OCI-LY1 (cell line): ENCODE results near the gene NDRG2.
"Not testable (repeated sequence)": the region's sequence is repeated elsewhere in the genome, so short reads cannot be mapped to it uniquely, and the experiment has no call there.

ENCODE experiments used
- H2AFZ ChIP-seq: fragments of 200-600 bp; sonication (generic), shearing (Covaris generic); 2 replicates; pipeline ENCODE4 v1.6.0; 2014; ENCODE audit warnings: antibody characterized with exemption, mild to moderate bottlenecking, low read length
- H3F3A ChIP-seq: fragments of 200-600 bp; sonication (generic), shearing (Covaris generic); 2 replicates; pipeline ENCODE4 v1.6.0; 2014; ENCODE audit warnings: mild to moderate bottlenecking, antibody characterized with exemption, low read length, moderate library complexity; ENCODE audit not compliant: insufficient read depth
- H3K27ac ChIP-seq: fragments of 200-600 bp; sonication (generic); 2 replicates; pipeline ENCODE4 v1.5.1; 2014; ENCODE audit warnings: low read length, mixed run types, mild to moderate bottlenecking, low read depth; ENCODE audit not compliant: poor library complexity, severe bottlenecking
- H3K27me3 ChIP-seq: fragments of 200-600 bp; sonication (generic); 2 replicates; pipeline ENCODE4 v1.6.0; 2014; ENCODE audit warnings: antibody characterized with exemption, mild to moderate bottlenecking, low read length, moderate library complexity; ENCODE audit not compliant: insufficient read depth
- H3K36me3 ChIP-seq: fragments of 200-600 bp; sonication (generic); 2 replicates; pipeline ENCODE4 v1.6.1; 2014; ENCODE audit warnings: mild to moderate bottlenecking, antibody characterized with exemption, low read length, moderate library complexity, mixed read lengths; ENCODE audit not compliant: insufficient read depth
- H3K4me1 ChIP-seq: fragments of 200-600 bp; sonication (generic); 2 replicates; pipeline ENCODE4 v1.5.1; 2014; ENCODE audit warnings: mild to moderate bottlenecking, low read length, moderate library complexity; ENCODE audit not compliant: insufficient read depth, severe bottlenecking
- H3K4me2 ChIP-seq: fragments of 200-600 bp; sonication (generic), shearing (Covaris generic); 2 replicates; pipeline ENCODE4 v1.6.1; 2014; ENCODE audit warnings: low read length
- H3K4me3 ChIP-seq: fragments of 200-600 bp; sonication (generic); 2 replicates; pipeline ENCODE4 v1.5.1; 2014; ENCODE audit warnings: low read length, low read depth, mild to moderate bottlenecking, mixed read lengths; ENCODE audit not compliant: poor library complexity, severe bottlenecking
- H3K79me2 ChIP-seq: fragments of 200-600 bp; shearing (Covaris generic); 2 replicates; pipeline ENCODE4 v1.6.1; 2016; ENCODE audit warnings: mixed run types, low read length, mixed read lengths; ENCODE audit not compliant: insufficient read depth
- H3K9ac ChIP-seq: fragments of 200-600 bp; sonication (generic), shearing (Covaris generic); 2 replicates; pipeline ENCODE4 v1.6.1; 2014; ENCODE audit warnings: mild to moderate bottlenecking, low read length, mixed read lengths
- H3K9me2 ChIP-seq: fragments of 200-600 bp; sonication (generic), shearing (Covaris generic); 2 replicates; pipeline ENCODE4 v1.6.1; 2014; ENCODE audit warnings: low read depth, mild to moderate bottlenecking, low read length, mixed read lengths
- H3K9me3 ChIP-seq: fragments of 200-600 bp; shearing (Covaris generic); 2 replicates; pipeline ENCODE4 v1.6.1; 2014; ENCODE audit warnings: low read length, mixed read lengths
- H4K20me1 ChIP-seq: fragments of 200-600 bp; sonication (generic), shearing (Covaris generic); 2 replicates; pipeline ENCODE4 v1.6.0; 2016; ENCODE audit warnings: mild to moderate bottlenecking, low read length; ENCODE audit not compliant: insufficient read depth
- EZH2 ChIP-seq: fragments of 200-600 bp; sonication (generic), shearing (Covaris generic); IDR thresholded peaks from 2 replicates; pipeline ENCODE4 v1.8.0; 2017; ENCODE audit warnings: borderline replicate concordance, mixed run types, mild to moderate bottlenecking, antibody characterized with exemption, low read length, moderate library complexity, mixed read lengths
- TF ChIP-seq, protein P1 (sequence below): fragments of 200-600 bp; sonication (generic), shearing (Covaris generic); IDR thresholded peaks from 2 replicates; pipeline ENCODE4 v1.5.1; 2017; ENCODE audit warnings: mild to moderate bottlenecking, antibody characterized with exemption, low read length, moderate library complexity, mixed read lengths

The NDRG2 gene

DNA sequence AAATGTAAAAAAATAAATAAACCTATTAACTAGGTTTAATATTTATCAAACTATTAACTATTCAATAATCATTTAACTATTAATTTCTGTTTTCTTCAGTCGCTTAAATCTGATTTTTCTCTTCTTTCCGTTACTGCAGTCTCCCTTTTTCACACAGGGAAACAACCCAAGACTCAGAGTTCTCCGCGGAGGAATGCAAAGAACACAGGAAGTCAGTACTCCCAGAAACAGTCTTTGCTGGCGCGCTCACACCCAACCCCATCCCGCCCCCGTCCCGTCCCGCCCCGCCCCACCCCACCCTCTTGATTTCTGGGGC is 35.4 kb downstream of the NDRG2 start:
- Histone ChIP-seq H3K27ac (peak overlapping the region; percentile 61), H4K20me1 (no peaks in the 10 kb centered on the region), H3K9me3 (no peaks in the 10 kb centered on the region), H3K27me3 (no peaks in the 10 kb centered on the region), H3K9me2 (no peaks in the 10 kb centered on the region), H3K9ac (peak overlapping the region; percentile 53), H2AFZ (peak overlapping the region; percentile 92), H3K4me3 (peak overlapping the region; percentile 96), H3K4me2 (peak overlapping the region; percentile 96), H3K36me3 (peaks cover 31% of the 10 kb centered on the region), H3F3A (no peaks in the 10 kb centered on the region), H3K79me2 (peaks cover 8% of the 10 kb centered on the region), H3K4me1 (peaks cover 15% of the 10 kb centered on the region)
- TF ChIP-seq, protein P1, sequence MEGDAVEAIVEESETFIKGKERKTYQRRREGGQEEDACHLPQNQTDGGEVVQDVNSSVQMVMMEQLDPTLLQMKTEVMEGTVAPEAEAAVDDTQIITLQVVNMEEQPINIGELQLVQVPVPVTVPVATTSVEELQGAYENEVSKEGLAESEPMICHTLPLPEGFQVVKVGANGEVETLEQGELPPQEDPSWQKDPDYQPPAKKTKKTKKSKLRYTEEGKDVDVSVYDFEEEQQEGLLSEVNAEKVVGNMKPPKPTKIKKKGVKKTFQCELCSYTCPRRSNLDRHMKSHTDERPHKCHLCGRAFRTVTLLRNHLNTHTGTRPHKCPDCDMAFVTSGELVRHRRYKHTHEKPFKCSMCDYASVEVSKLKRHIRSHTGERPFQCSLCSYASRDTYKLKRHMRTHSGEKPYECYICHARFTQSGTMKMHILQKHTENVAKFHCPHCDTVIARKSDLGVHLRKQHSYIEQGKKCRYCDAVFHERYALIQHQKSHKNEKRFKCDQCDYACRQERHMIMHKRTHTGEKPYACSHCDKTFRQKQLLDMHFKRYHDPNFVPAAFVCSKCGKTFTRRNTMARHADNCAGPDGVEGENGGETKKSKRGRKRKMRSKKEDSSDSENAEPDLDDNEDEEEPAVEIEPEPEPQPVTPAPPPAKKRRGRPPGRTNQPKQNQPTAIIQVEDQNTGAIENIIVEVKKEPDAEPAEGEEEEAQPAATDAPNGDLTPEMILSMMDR = no peak
- no peak for TF ChIP-seq EZH2

DNA sequence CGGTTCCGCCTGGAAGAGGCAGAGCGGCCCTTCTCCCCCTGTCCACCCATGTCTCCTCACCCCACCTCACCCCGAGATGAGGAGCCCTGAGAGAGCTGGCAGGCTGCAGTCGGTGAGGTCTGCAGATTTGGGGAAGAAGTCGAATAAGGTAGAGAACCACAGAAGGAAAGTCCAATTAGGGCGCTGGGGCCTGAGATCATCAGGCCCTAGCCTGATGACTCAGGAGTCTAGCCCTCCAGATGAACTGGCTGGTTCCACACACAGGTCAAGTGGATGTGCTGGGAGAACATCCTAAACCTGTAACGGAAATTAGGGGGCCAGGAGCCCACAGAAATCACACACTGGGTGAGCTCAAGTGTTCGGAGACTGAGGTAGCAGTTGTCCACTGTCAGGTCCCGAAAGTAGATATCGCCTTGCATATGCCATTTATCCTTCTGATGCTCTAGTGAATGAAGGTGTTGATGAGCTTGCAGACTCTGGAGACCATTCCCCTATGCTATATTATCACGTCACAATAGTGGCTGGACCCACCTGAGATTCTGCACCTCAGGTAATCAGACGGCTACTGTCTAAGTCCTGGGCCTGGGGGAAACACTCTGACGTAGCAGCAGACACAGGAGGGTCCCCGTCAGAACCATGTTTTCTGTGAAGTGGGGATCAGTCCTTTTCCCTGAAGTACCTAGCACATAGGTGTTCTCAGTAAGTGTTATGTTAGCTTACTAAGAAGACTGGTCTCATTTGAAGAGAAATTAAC is 36.0 kb downstream of the NDRG2 start:
- Histone ChIP-seq H3K79me2 (peaks cover 8% of the 10 kb centered on the region), H3K4me2 (peak overlapping the region; percentile 96), H3K4me3 (peak overlapping the region; percentile 96), H3K4me1 (peaks cover 15% of the 10 kb centered on the region), H3F3A (no peaks in the 10 kb centered on the region), H2AFZ (peak overlapping the region; percentile 92), H3K27me3 (no peaks in the 10 kb centered on the region), H3K9me2 (no peaks in the 10 kb centered on the region), H3K9me3 (no peaks in the 10 kb centered on the region), H4K20me1 (no peaks in the 10 kb centered on the region), H3K9ac (peak overlapping the region; percentile 53), H3K27ac (peak overlapping the region; percentile 61), H3K36me3 (peaks cover 26% of the 10 kb centered on the region)
- TF ChIP-seq, protein P1 = no peak
- no peak for TF ChIP-seq EZH2

DNA sequence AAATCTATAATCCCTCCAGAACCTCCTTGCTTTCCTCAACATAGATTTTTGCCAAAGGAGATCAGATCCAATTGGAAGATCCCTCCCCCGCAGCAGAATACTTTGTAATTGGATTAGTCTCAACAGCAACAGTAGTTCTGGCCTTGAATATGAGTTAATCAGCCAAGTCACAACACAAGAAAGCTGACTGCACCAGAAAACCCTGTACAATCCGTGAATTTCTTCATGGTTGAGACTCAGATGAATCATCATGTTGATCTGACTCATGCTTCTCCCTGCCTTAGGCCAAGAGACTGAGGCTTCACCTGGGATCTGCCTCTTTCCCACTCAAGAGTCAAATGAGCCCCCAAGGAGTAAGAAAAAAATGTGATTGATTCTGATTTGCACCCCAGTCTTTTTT is 38.0 kb downstream of the NDRG2 start:
- Histone ChIP-seq H3K9me3 (no peaks in the 10 kb centered on the region), H3K27me3 (no peaks in the 10 kb centered on the region), H4K20me1 (no peaks in the 10 kb centered on the region), H3K4me2 (no peak overlapping the region), H3K9ac (no peak overlapping the region), H3K9me2 (no peaks in the 10 kb centered on the region), H3F3A (no peaks in the 10 kb centered on the region), H3K36me3 (peaks cover 5% of the 10 kb centered on the region), H3K4me1 (peaks cover 15% of the 10 kb centered on the region), H3K4me3 (no peak overlapping the region), H2AFZ (no peak overlapping the region), H3K79me2 (peaks cover 8% of the 10 kb centered on the region), H3K27ac (no peak overlapping the region)
- TF ChIP-seq EZH2 = no peak
- TF ChIP-seq, protein P1 = no peak

DNA sequence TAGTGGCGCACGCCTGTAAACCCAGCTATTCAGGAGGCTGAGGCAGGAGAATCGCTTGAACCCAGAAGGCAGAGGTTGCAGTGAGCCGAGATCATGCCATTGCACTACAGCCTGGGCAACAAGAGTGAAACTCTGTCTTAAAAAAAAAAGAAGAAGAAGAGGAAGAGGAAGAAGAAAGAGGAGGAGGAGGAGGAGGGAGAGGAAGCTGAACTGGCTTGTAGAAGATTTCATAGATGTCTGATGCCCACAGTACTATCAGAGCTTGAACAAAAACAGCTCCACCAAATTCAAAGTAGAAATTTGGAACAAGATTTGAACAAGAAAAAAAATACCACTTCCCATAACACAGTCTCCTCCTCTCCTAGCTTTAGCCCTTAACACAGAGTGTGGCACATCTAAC is 39.2 kb downstream of the NDRG2 start:
- H3F3A ChIP-seq, H3K4me1 ChIP-seq, H3K9ac ChIP-seq, H3K4me3 ChIP-seq, H3K9me2 ChIP-seq, H3K27ac ChIP-seq, H3K9me3 ChIP-seq, H2AFZ ChIP-seq, H3K79me2 ChIP-seq, H3K4me2 ChIP-seq, H3K36me3 ChIP-seq, H4K20me1 ChIP-seq, H3K27me3 ChIP-seq: not testable (repeated sequence)
